ENCODE results near the gene NEURL1.
A peak's percentile ranks its signal among the peaks of the same experiment; 100 is the strongest.
"Not testable (repeated sequence)": the region's sequence is repeated elsewhere in the genome, so short reads cannot be mapped to it uniquely, and the experiment has no call there.

Gene NEURL1

DNA sequence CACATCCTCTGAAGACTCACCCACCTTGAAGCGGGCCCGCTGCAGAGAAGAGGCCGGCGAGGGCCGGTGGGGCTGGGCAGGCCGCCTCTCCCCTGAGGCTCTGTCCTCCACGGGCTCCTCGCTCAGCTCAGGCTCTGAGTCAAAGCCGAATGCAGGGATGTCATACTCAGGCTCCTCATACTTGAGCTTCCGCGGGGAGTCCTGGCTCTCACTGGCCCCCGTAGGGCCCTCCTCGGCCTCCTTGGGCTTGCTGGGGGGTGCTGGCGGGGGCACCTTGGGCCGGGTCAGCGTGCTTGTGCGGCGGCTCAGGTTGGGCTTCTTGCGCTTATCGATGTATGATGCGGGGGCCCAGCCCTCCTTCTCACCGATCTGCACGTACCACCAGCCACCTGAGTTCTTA is 109.9 kb downstream of the NEURL1 start:
- DNase-seq, result no peak

DNA sequence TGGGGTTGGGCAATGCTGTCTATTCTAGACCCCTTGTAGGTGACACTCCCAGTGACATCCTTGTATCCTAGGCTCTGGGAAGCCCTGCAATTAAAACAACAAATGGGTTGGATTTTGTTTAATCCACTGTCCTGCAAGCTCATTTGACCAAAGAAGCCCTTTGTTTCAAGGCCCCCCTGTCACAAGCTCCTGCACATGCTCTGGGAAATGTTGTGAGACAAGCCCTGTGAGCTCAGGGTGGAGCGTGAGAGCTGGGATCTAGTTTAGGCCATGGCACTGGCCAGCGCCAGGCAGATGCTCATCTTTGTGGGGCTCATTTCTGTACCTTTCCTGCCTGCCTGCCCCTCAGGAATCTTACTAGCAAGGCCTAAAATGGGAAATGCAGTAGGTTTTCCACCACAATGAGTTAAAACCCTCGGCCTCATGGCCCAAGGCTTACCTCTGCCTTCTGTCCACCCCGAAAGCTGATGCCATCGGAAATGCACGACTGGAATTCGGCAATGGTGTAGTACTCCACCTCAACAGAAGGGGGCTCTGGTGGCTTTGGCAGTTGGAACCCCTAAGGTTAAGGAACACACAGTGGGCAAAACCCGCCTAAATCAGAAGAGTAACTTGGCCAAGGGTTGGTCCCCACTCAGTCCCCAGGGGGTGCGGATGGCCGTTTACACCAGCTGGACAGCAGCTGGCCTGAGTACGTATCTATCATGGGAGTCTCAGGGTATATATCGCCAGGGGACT is 112.0 kb downstream of the NEURL1 start:
- peak in 21 of 51 donors; percentile 12 to 64 (median 28) for DNase-seq

DNA sequence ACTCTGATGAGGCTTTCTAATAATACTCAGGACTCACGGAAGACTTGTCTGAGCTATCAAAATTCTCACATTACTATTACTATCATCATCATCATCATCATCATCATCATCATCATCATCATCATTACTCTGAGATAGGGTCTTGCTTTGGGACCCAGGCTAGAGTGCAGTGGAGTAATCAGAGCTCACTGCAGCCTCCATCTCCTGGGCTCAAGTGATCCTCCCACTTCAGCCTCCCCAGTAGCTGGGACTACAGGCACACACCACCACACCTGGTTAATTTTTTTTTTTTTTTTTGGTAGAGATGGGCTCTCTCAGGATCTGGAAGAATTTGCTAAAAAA is 112.6 kb downstream of the NEURL1 start:
- not testable (repeated sequence) for DNase-seq

DNA sequence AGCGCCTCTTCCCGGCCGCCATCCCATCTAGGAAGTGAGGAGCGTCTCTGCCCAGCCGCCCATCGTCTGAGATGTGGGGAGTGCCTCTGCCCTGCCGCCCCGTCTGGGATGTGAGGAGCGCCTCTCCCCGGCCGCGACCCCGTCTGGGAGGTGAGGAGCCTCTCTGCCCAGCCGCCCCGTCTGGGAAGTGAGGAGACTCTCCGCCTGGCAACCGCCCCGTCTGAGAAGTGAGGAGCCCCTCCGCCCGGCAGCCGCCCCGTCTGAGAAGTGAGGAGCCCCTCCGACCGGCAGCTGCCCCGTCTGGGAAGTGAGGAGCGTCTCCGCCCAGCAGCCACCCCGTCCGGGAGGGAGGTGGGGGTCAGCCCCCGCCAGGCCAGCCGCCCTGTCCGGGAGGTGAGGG is 113.5 kb downstream of the NEURL1 start:
- DNase-seq, result not testable (repeated sequence)

DNA sequence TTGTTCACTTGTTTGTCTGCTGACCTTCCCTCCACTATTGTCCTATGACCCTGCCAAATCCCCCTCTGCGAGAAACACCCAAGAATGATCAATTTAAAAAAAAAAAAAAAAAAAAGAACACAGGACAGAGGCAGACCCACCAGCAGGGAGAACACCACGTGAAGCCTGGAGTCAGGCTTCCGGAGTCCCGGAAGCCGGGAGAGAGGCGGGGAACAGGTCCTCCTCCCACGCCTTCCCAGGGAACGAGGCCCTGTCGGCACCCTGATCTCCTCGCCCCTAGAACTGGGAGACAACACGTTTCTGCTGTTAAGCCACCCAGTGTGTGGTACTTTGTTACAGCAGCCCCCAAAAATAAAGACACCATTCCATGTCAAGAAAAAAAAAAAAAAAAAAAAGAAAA is 114.6 kb downstream of the NEURL1 start:
- not testable (repeated sequence) for DNase-seq

DNA sequence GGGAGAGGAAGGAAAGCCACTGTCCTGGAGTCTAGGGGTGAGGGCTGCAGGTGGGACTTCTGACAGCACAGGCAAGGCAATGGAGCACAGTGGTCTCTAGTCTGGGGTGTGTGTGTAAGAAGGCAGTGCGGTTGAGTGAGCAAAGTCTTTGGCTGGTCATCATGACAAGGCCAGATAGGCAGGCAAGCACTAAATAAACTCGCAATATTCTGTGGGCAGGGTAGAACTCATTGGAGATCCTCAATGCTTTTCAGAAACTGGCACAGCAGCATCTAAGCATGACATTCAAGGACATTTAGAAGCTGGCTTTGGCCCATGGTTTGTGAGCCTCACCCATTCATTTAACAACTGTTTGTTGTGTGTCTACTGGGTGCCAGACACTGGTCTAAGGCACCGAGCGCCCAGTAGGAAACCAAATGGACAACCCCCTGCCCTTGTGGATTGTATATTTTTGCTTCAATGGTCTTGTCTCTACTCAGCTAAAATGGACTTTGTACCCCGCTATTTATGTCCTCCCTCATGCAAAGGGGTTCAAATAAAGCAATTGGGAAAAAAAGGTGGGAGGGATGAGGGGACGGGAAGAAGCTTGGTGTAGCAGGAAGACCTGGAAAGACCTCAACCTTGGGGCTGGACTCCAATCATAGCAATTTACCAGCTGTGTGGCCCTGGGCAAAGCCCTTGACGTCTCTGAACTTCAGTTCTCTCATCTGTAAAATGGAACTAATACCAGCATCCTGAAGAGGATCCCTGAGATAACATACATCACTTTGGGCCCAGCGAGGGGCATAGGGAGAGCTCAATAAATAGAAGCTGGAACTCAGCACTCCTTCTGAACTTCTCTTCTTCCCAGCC is 116.0 kb downstream of the NEURL1 start:
- peak in 1 of 51 donors; percentile 13 for DNase-seq

DNA sequence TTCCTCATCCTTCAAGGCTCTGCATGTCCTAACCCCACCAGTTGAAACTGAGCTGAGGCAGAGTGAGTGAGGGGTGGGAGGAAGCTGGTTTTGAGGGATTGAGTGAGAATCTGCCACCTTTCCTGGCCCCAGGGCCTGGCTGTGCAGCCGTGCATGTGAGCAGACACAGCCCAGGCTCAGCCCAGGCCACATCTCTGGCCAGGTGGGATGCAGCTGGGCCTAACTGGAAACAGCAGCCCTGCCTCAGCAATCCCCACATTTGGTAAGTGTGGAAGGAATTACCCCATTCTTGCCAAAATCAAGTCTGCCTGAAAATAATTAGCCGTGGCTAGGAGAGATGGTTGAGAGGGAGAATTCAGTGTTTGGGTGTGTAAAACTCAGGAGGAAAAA is 116.6 kb downstream of the NEURL1 start:
- DNase-seq, result no peak

DNA sequence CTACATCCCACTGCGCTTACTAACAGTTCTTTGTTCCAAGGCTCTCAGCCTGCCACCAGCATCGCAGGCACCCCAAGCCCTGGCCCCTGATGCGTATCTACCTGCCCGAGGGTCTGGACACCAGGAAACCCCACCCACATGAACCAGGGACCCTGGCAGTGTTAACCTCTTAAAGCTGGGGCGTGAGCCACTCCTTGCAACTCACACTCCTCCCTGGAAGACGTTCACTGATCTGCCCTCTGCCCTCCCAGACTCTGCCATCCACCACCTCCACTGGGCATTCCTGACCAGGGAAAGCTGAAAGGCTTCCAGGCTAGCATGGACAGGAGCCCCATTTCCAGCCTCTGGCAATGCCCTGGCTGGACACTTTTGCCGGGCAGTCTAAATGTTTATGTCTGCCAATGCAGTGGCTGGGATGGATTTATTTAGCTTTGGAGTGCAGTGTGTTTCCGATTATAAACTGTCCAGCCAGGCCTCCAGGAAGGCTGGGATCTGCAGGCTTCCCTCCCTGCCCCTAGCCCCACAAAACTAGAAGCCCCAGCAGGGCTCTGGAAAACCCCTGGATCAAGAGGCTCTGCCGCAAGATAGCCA is 117.5 kb downstream of the NEURL1 start:
- DNase-seq, result no peak

DNA sequence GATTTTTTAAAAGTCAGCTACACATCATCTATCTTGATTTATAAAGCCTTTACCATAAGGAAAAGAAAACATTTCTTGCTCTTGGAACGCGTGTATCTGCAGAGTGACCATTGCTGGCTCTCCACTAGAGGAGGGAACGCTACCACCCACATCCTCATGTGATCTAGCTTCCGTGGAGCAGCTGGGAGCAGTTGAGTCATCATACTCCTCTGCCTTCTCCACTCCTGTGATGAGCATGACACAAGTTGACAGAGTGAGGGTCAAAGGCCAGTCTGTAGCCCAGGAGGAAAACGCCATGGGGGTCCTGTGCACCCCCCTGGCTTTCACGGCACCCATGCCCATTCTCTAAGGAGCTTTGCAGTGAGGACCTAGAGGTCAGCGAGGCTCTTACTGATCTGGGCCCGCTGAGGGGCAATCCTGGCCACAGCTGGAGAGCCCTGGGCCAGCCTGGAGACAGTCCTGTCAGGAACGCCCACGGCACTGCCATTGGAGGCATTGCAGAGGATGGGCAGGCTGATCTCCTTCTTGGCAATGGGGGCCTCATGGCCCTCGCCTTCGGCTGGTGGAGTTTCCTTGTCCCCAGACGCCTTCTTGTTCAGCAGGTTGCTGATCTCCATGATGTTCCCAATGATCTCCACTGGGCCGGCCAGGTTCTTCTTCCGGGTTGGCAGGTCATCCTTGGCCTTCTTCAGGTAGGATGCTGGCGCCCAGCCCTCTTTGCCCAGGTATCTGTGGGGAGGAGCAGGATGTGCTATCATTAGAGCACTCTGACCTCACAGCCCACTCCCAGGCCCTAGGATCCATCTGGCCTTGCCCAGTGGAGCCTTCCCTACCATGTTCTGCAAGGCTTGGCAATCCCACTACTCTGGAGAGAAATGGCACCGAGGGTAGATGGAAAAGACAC is 119.2 kb downstream of the NEURL1 start:
- DNase-seq, result peak in 15 of 51 donors; percentile 11 to 50 (median 28)

DNA sequence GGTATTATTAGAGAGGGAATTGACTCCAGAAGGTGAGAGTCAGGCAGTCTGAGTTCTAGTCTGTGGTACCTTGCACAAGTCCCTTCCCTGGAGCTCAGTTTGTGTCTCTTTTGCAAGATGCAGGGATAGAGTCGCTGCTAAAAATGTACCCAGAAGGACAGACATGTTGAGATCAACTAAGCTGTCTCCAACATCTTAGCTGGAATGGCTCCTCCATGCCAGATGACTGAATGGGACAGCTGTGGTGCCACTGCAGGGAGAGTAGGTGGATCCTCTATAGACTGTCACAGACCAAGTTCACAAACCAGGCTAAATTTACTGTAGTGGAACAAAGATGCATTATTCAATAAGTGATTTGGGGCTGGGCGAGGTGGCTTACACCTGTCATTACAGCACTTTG is 120.1 kb downstream of the NEURL1 start:
- DNase-seq, result no peak

DNA sequence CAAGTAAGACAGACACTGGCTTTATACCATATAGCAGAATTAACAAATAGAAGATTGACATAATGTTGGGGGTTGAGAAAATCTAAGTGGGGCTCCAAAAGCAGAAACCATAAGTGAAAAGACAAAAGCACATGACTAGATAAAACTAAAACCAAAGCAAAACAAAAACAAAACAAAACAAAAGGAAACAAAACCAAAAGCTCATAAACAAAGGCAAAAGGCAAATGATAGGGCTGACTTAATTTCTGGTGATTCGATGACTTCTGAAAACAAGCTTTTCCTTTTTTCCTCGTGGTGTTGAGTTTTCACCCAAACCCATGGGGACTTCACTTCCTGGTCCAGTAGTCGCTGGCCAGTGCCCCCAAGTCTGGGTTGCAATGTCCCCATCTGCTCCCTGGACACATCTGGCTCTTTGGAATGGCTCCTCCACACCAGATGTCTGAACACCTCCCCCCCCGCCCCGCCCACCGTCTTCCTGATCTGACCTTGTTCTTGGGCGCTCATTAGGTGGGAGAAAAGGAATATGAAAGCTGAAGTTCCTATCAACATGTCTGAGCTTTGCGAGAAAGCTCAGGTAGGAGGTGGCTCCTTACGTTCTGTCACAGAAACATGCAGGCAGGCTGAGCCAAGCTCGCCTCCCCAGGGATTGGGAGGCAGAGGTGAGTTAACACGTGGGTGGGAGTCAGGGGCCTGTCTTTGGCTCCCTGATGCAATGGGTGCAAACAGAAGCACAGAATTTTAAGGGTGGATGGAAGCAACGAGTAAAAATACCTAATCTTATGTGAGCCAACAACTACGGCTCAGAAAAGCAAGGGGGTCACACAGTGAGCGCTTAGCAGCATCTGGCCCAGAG is 121.0 kb downstream of the NEURL1 start:
- DNase-seq, result no peak

DNA sequence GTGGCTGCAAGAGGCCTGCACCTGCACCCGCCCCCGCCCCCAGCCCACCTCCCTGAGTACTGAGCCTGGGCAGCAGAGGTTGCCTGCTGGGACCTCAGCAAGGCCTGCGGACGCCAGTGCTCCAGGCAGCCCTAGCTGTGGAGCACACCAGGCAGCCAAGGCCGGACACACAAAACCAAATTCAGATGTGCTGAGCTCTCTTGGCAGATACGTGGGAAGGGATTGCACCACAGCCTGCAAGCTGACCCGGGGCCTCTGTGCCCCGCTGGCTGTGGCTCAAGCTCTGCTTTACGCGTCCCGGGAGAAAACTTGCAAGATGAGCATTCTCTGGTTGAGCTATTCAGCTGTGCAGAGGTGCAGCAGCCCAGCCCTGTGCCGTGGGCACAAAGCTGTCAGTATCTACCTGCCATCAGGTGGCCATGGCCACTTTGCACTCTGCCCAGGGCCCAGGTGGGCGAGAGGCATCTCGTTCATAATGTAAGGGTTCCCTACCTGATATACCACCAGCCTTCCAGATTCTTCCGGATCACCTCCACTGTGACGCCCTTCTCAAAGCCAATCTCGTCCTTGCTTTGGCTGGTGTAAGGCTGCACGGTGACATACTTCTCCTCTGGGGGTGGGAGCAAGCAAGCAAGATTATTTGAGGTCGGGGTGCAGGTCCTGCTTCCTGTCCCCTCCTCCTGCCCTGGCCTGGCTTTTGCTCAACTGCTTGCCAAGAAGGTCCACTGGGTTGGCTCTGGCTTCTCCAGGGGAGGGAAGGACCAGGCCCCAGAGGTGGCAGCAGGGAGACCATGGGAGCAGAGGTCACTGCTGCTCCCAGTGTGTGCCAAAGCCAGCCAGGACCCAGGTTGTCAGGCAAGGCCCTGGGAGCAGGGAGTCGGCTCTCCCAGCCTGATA is 123.4 kb downstream of the NEURL1 start:
- no peak for DNase-seq

DNA sequence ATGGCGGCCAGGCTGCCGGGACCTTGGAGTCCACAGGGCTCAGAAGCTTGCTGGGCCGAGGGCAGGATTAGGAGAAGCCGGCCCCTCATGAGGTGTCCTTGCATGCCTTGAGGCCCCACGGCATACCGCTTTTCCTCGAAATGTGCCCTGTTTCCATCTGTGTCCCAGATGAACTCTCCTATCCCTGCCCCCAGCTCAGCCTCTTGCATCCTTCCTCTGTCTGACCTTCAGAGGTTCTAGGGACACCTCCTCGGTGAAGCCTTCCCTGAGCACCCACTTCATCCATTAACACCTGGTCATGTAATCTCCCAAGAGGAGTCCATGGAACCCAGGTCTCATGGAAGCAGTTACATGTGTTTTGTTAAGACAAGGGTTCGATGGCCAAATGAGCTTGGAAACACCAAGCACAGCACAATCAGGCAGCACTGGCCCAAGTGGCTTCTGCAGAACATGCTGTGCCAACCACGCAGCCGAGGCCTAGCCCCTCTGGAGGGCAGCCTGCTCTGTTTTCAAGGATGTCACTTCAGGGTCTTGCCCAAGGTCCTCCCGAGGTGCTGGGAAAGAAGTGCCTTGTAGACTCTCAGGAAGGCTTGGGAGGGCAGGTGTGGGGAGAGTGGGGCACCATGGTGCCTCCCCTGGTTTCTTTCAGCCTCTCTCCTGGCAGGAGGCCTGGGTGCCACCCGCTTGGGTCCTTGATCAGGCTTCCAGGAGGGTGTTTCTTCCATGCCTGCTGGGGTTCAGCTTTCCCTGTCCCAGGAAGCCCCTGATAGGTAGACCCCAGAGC is 124.3 kb downstream of the NEURL1 start:
- DNase-seq, result no peak

DNA sequence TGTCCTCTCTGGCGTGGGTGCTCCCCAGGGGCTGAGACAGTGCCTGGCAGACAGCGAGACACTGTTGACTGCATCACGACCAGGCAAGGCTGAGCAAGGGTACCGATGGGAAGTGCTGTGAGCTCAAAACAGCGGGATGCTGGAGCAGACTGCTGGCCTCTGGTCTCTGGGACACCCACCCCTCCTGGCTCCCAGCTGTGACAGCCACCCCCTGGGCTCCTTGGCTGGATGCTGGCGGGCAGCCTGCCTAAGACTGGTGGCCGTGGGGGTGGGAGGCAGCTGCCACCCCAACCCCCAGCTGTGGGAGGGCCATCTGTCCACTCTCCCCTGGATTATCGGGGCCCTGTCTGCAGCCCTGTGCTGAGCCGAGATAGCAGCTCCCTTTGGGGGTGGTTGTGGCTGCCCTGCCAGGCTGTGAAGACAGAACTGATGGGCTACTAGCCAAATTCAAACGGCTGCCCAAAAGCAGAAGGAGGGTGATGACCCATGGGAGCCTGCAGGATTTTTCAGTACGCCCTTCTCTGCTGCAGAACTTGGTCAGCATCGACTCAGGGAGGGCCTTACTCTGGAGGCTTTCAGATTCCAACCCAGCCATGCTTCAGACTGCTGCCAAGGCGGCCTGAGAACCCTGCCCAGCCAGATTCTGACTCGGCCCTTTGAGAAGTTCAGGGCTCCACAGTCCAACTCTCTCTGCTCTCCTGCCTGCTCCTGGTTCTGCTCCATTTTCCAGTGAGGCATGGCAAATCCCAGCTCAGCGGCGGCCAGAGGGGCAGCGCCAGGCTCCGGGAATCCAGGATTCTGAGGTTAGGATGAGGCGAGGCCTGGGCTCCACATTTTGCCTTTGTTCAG is 125.3 kb downstream of the NEURL1 start:
- peak in 39 of 51 donors; percentile 15 to 74 (median 40) for DNase-seq

DNA sequence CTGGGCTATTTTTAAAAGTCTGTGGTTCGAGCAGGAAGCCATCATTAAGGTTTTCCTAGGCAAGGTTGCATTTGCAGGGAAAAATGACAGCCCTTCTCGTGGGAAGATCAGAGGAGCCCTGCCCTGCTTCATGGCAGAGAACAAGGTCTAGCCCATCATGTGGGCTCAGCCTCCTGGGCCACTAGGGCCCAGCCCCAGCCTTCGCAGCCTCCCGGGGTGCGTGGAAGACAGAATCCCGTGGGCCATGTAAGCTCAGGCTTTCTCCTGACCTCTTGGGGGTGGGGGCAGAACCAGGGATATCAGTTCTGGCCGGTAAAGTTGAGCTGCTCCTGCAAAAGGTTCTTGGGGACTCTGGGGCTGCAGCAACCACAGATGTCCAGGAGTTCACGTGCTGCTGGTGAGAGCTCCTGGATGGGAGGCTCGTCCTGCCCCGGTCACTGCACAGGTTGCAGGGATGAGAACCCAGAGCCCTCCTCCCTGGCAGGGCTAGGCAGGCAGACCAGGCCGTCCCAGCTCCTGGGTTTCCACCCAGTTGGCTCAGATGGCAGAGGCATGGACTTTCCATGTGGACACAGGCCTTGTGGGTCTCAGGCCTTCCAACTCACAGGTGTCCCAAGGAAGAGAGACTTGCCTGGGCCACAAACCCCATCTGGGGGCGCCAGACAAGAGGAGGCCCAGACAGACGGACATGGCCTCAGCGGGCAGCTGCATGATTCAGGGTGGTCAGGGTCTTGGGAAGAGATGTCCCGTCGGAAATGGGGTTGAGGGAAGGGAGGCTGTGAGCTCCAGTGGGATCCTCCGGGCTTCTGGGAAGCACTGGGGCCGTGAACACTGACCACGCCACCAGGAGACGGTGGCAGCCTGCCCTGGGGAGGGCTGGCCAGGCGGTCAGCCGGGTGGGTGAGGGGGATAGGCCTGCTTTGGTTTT is 126.2 kb downstream of the NEURL1 start:
- peak in 1 of 51 donors; percentile 8 for DNase-seq

DNA sequence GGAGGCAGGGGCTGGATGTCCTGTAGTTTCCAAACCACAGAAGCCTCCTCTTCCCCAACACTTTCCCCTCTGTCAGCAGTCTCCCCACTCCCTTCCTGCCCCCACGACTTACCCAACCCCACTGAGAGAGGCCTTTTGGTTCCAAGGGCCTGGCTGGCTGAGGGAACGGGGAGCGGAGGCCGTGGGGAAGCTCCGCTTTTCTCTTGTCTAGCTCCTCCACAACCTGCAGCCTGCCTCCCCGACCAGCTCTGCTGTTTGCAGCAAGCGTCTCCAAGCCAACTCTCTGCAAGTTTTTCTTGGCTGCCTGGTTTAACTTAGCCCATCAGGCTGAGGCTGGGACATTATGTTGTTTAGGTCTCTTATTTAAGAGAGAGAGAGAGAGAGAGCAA is 126.8 kb downstream of the NEURL1 start:
- DNase-seq, result no peak

Data from hypothalamus (tissue), 51 donors.